ENCODE measurements around the gene ARFIP2.

ARFIP2 gene

DNA sequence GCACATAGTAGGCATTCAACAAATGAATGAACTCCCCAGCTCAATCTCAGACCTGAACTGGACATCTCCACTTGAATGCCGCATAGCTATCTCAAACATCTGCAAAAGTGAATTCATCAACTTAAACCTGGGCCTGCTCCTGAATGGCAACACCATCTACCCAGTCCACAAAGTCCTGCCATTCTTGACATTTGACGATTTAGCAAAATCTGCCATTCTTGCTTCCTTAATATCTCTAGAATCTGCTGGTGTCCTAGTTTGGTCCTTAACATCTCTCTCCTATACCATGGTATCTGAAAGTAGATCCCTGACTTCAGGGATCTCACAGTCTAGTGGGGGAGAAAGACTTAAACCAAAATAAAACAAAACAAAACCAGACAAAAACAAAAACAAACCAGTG is 28.0 kb downstream of the ARFIP2 start:
- peaks cover 23% of the 10 kb centered on the region for H3K36me3 ChIP-seq (ENCODE audit: control insufficient read depth, insufficient read depth, low read length)

GRCh38 chr11:6452219-6452618 is 28.9 kb downstream of the ARFIP2 start:
- no peak for DNase-seq
- Histone ChIP-seq H3K27ac (ENCODE audit: insufficient read depth, low read length, poor library complexity, severe bottlenecking) (no peak overlapping the region), H3K36me3 (ENCODE audit: control insufficient read depth, insufficient read depth, low read length) (peaks cover 22% of the 10 kb centered on the region)

More for the DNA sequence above, 28.0 kb downstream of the ARFIP2 start:
- Histone ChIP-seq H3K4me1 (ENCODE audit: control insufficient read depth, insufficient read depth, low read length, poor library complexity, severe bottlenecking) (no peaks in the 10 kb centered on the region), H3K27ac (ENCODE audit: insufficient read depth, low read length, poor library complexity, severe bottlenecking) (no peak overlapping the region), H3K4me3 (ENCODE audit: insufficient read depth, low read depth, low read length, poor library complexity, severe bottlenecking) (no peak overlapping the region), H3K27me3 (replicated peaks; ENCODE audit: control insufficient read depth, insufficient read depth, low read length, poor library complexity, severe bottlenecking) (no peaks in the 10 kb centered on the region), H3K9me3 (ENCODE audit: control insufficient read depth, low read length) (no peaks in the 10 kb centered on the region)
- DNase-seq = no peak

DNA sequence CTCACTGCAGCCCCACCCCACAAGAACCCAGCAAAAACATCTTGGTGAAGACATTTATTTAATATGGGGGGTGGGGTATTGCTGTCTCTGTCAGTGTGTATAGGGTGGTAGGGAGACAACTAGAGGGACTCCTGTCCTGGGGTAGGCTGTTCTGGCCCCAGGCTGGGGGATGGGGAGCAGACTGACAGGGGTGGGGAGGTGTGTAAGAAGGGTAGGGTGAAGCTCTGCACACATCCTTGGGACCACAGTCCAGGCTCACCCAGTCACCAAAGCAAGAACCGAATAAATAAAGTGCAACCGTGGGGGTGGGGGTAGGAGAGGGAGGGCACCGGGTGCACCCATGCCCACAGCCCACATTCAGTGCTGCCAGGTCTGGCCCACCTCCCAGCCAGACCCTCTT is 32.6 kb downstream of the ARFIP2 start:
- no peak for DNase-seq
- Histone ChIP-seq H3K4me3 (ENCODE audit: insufficient read depth, low read depth, low read length, poor library complexity, severe bottlenecking) (no peak overlapping the region), H3K27ac (ENCODE audit: insufficient read depth, low read length, poor library complexity, severe bottlenecking) (no peak overlapping the region), H3K4me1 (ENCODE audit: control insufficient read depth, insufficient read depth, low read length, poor library complexity, severe bottlenecking) (no peaks in the 10 kb centered on the region), H3K9me3 (ENCODE audit: control insufficient read depth, low read length) (no peaks in the 10 kb centered on the region), H3K27me3 (replicated peaks; ENCODE audit: control insufficient read depth, insufficient read depth, low read length, poor library complexity, severe bottlenecking) (no peaks in the 10 kb centered on the region), H3K36me3 (ENCODE audit: control insufficient read depth, insufficient read depth, low read length) (peaks cover 5% of the 10 kb centered on the region)

More at GRCh38 chr11:6452219-6452618, 28.9 kb downstream of the ARFIP2 start:
- Histone ChIP-seq H3K9me3 (ENCODE audit: control insufficient read depth, low read length) (no peaks in the 10 kb centered on the region), H3K4me3 (ENCODE audit: insufficient read depth, low read depth, low read length, poor library complexity, severe bottlenecking) (no peak overlapping the region), H3K4me1 (ENCODE audit: control insufficient read depth, insufficient read depth, low read length, poor library complexity, severe bottlenecking) (no peaks in the 10 kb centered on the region), H3K27me3 (replicated peaks; ENCODE audit: control insufficient read depth, insufficient read depth, low read length, poor library complexity, severe bottlenecking) (no peaks in the 10 kb centered on the region)

DNA sequence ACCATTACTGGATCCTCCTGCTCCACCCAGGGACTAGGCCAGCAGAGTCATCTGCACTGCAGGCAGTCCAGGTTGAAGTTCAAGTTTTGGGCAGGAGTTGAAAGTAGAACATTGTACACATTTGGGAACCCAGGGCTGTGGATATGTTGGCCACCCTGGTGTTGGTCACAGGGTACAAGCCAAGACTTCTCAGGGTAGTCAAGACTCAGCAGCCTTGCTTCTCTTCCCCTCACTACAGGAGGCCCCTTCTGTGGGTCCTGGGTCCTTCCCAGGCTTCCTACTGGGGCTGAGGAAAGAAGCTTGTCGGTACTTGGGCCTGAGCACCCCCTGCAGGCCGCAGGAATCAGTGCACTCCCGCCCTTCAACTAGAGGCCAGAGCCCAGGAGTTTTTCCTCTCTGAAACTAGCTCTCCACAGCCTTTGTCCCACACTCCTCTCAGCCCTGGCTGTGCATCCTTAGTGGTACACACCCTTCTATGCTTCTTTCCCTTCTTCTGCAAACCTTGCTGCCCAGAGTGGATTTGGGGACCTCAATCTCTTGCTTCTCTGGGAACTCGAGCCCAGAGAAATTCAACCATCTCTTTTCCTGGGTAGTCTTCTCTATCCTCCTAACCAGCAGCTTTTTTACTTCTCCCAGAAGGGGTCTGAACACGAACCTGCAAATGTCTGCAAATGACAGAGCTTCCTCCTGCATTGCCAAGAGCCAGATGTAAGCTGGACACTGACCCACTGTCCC is 37.7 kb downstream of the ARFIP2 start:
- DNase-seq = peak; percentile 31 to 36 (median 33)
- Histone ChIP-seq H3K4me1 (ENCODE audit: control insufficient read depth, insufficient read depth, low read length, poor library complexity, severe bottlenecking) (peaks cover 7% of the 10 kb centered on the region), H3K27me3 (replicated peaks; ENCODE audit: control insufficient read depth, insufficient read depth, low read length, poor library complexity, severe bottlenecking) (no peaks in the 10 kb centered on the region), H3K27ac (ENCODE audit: insufficient read depth, low read length, poor library complexity, severe bottlenecking) (no peak overlapping the region), H3K4me3 (ENCODE audit: insufficient read depth, low read depth, low read length, poor library complexity, severe bottlenecking) (no peak overlapping the region), H3K36me3 (ENCODE audit: control insufficient read depth, insufficient read depth, low read length) (no peaks in the 10 kb centered on the region), H3K9me3 (ENCODE audit: control insufficient read depth, low read length) (no peaks in the 10 kb centered on the region)

- no peak overlapping the region for H3K4me3 ChIP-seq (ENCODE audit: insufficient read depth, low read depth, low read length, poor library complexity, severe bottlenecking)
- no peaks in the 10 kb centered on the region for H3K36me3 ChIP-seq (ENCODE audit: control insufficient read depth, insufficient read depth, low read length)
- H3K4me1 ChIP-seq (ENCODE audit: control insufficient read depth, insufficient read depth, low read length, poor library complexity, severe bottlenecking) = peaks cover 16% of the 10 kb centered on the region
- no peak for DNase-seq
- no peaks in the 10 kb centered on the region for H3K27me3 ChIP-seq (replicated peaks; ENCODE audit: control insufficient read depth, insufficient read depth, low read length, poor library complexity, severe bottlenecking)
- H3K27ac ChIP-seq (ENCODE audit: insufficient read depth, low read length, poor library complexity, severe bottlenecking) = no peak overlapping the region
- no peaks in the 10 kb centered on the region for H3K9me3 ChIP-seq (ENCODE audit: control insufficient read depth, low read length)
These were observed 38.7 kb downstream of the ARFIP2 start for GRCh38 chr11:6442441-6442840.

GRCh38 chr11:6440906-6441358 is 40.2 kb downstream of the ARFIP2 start, which contains the start of gene HPX:
TSS of gene HPX (minus strand) at chr11:6440987. CDS start at chr11:6440963, 24 bp downstream.
- DNase-seq = no peak
- Histone ChIP-seq H3K4me3 (ENCODE audit: insufficient read depth, low read depth, low read length, poor library complexity, severe bottlenecking) (no peak within 1 kb of the TSS), H3K27me3 (replicated peaks; ENCODE audit: control insufficient read depth, insufficient read depth, low read length, poor library complexity, severe bottlenecking) (no peaks in the 10 kb centered on the region), H3K36me3 (ENCODE audit: control insufficient read depth, insufficient read depth, low read length) (no peaks in the 10 kb centered on the region), H3K4me1 (ENCODE audit: control insufficient read depth, insufficient read depth, low read length, poor library complexity, severe bottlenecking) (peaks cover 16% of the 10 kb centered on the region), H3K9me3 (ENCODE audit: control insufficient read depth, low read length) (no peaks in the 10 kb centered on the region), H3K27ac (ENCODE audit: insufficient read depth, low read length, poor library complexity, severe bottlenecking) (no peak within 1 kb of the TSS)

- Histone ChIP-seq H3K4me3 (ENCODE audit: insufficient read depth, low read depth, low read length, poor library complexity, severe bottlenecking) (no peak overlapping the region), H3K27ac (ENCODE audit: insufficient read depth, low read length, poor library complexity, severe bottlenecking) (no peak overlapping the region)
- DNase-seq = peak in 1 of 3 donors; percentile 12
These were observed 42.1 kb downstream of the ARFIP2 start for GRCh38 chr11:6438979-6439571.

DNA sequence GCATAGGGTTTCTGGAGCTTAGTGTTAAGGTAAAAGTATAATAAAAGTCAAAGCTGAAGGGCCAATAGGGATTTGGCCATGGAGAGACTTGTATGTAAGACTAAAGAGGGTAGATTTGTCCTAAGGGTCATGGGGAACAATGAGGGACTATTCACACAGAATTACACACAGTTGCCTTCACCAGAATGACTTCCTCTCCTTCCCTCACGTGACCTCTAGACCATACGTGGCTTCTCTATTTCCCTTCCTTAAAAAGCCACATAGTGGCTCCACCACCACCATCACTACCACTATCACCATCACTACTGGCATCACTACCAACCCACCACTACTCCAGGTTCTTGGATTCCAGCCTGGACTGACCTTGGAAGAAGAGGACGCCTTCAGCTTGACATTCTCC is 43.1 kb downstream of the ARFIP2 start:
- Histone ChIP-seq H3K27me3 (replicated peaks; ENCODE audit: control insufficient read depth, insufficient read depth, low read length, poor library complexity, severe bottlenecking) (no peaks in the 10 kb centered on the region), H3K4me1 (ENCODE audit: control insufficient read depth, insufficient read depth, low read length, poor library complexity, severe bottlenecking) (peaks cover 16% of the 10 kb centered on the region), H3K4me3 (ENCODE audit: insufficient read depth, low read depth, low read length, poor library complexity, severe bottlenecking) (no peak overlapping the region), H3K36me3 (ENCODE audit: control insufficient read depth, insufficient read depth, low read length) (no peaks in the 10 kb centered on the region), H3K27ac (ENCODE audit: insufficient read depth, low read length, poor library complexity, severe bottlenecking) (no peak overlapping the region), H3K9me3 (ENCODE audit: control insufficient read depth, low read length) (no peaks in the 10 kb centered on the region)
- DNase-seq = no peak

More at GRCh38 chr11:6438979-6439571, 42.1 kb downstream of the ARFIP2 start:
- Histone ChIP-seq H3K27me3 (replicated peaks; ENCODE audit: control insufficient read depth, insufficient read depth, low read length, poor library complexity, severe bottlenecking) (no peaks in the 10 kb centered on the region), H3K9me3 (ENCODE audit: control insufficient read depth, low read length) (no peaks in the 10 kb centered on the region), H3K36me3 (ENCODE audit: control insufficient read depth, insufficient read depth, low read length) (no peaks in the 10 kb centered on the region), H3K4me1 (ENCODE audit: control insufficient read depth, insufficient read depth, low read length, poor library complexity, severe bottlenecking) (peaks cover 16% of the 10 kb centered on the region)

DNA sequence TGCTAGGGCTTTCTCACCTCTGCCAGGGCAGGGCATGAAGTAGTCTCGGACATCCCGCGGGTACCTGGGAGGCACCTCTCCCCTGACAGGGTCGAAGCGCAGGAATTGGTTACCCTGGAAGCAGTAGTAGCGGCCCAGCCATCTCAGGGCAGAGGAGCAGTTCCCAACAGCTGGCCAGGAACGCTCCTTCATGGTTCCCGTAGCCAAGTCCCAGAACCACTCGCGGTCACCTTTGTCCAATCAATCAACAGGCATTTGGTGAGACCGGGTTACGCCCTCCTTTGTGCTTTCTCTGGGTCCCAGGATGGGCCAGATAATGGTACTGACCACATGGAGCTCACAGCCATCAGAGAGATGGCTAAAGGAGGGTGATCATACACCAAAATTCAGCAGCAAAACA is 43.7 kb downstream of the ARFIP2 start:
- DNase-seq = no peak
- no peaks in the 10 kb centered on the region for H3K9me3 ChIP-seq (ENCODE audit: control insufficient read depth, low read length)
- no peaks in the 10 kb centered on the region for H3K36me3 ChIP-seq (ENCODE audit: control insufficient read depth, insufficient read depth, low read length)
- no peak overlapping the region for H3K27ac ChIP-seq (ENCODE audit: insufficient read depth, low read length, poor library complexity, severe bottlenecking)
- no peaks in the 10 kb centered on the region for H3K27me3 ChIP-seq (replicated peaks; ENCODE audit: control insufficient read depth, insufficient read depth, low read length, poor library complexity, severe bottlenecking)
- no peak overlapping the region for H3K4me3 ChIP-seq (ENCODE audit: insufficient read depth, low read depth, low read length, poor library complexity, severe bottlenecking)
- H3K4me1 ChIP-seq (ENCODE audit: control insufficient read depth, insufficient read depth, low read length, poor library complexity, severe bottlenecking) = peaks cover 16% of the 10 kb centered on the region

DNA sequence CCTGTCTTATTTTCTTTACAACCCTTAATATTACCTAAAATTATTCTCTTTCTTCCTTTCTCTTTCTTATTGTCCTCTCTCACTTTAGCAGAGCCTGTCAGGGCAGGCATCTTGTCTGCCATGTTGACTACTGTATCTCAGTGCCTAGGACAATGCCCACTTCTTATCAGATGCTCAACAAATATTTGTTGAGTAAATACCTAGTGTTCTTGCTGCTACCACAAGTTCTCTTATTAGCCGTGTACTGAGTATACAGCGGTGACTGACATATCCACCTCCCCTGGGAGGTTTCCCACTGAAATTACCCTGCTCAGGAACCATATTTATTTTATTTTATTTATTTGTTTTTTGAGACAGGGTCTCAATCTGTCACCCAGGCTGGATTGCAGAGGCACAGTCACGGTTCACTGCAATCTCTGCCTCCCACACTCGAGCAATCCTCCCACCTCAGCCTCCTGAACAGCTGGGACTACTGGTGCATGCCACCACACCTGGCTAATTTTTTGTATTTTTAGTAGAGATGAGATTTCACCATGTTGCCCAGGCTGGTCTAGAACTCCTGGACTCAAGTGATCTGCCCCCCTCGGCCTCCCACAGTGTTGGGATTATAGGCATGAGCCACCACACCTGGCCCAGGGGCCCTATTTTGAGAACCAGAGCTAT is 47.0 kb downstream of the ARFIP2 start:
- peaks cover 16% of the 10 kb centered on the region for H3K4me1 ChIP-seq (ENCODE audit: control insufficient read depth, insufficient read depth, low read length, poor library complexity, severe bottlenecking)
- H3K27ac ChIP-seq (ENCODE audit: insufficient read depth, low read length, poor library complexity, severe bottlenecking) = no peak overlapping the region
- H3K9me3 ChIP-seq (ENCODE audit: control insufficient read depth, low read length) = no peaks in the 10 kb centered on the region
- DNase-seq = no peak
- no peaks in the 10 kb centered on the region for H3K27me3 ChIP-seq (replicated peaks; ENCODE audit: control insufficient read depth, insufficient read depth, low read length, poor library complexity, severe bottlenecking)
- H3K4me3 ChIP-seq (ENCODE audit: insufficient read depth, low read depth, low read length, poor library complexity, severe bottlenecking) = no peak overlapping the region
- H3K36me3 ChIP-seq (ENCODE audit: control insufficient read depth, insufficient read depth, low read length) = no peaks in the 10 kb centered on the region
